Naive thymus-derived CD4-positive, alpha-beta T cell (primary cell): ENCODE results near the gene STIM1. TPM values are rescaled to one million over a fixed set of nuclear protein-coding genes. Genes with fewer than 3 reads are reported as not detected.

Source experiments
- ATAC-seq: fragments of 150-1000 bp; cut with Tn5 transposase; 2 replicates; pipeline ENCODE4 v1.10.0; 2021; ENCODE audit warnings: mild to moderate bottlenecking, moderate library complexity
- CTCF ChIA-PET: fragments of 350-600 bp; sonication (Branson Sonifier 250); formaldehyde crosslinking; loops from one replicate; lab custom pipeline; 2021; ENCODE audit warnings: antibody characterized with exemption; lab: Charles Lee
- POLR2A ChIA-PET: fragments of 350-600 bp; sonication (Branson Sonifier 250); formaldehyde crosslinking; loops from one replicate; lab custom pipeline; 2021; ENCODE audit warnings: antibody characterized with exemption, inconsistent platforms; lab: Charles Lee
- DNase-seq, 9 donors: peaks; one replicate each; pipeline versions ENCODE4 v3.0.0 to v3.0.0-alpha.2; 2020 to 2022; ENCODE audit warnings: mixed read lengths in 1 of 9
- H3K27ac ChIP-seq: one replicate; pipeline ENCODE4 v1.7.0; 2013; ENCODE audit warnings: mild to moderate bottlenecking, low read depth, low read length, moderate library complexity
- H3K27me3 ChIP-seq, 2 donors: one replicate each; pipeline ENCODE4 v1.7.0; 2013; ENCODE audit warnings: low read length in 2 of 2, mild to moderate bottlenecking in 2 of 2, moderate library complexity in 2 of 2; ENCODE audit not compliant: control insufficient read depth in 2 of 2, insufficient read depth in 2 of 2
- H3K36me3 ChIP-seq, 3 experiments: 1 replicate in 2 of 3; 2 replicates in 1 of 3; pipeline ENCODE4 v1.7.0; 2013; ENCODE audit warnings: low read length in 3 of 3, mild to moderate bottlenecking in 3 of 3, moderate library complexity in 1 of 3; ENCODE audit not compliant: insufficient read depth in 3 of 3, control insufficient read depth in 2 of 3
- H3K4me1 ChIP-seq, 2 donors: one replicate each; pipeline ENCODE4 v1.7.0; 2013; ENCODE audit warnings: low read length in 2 of 2, mild to moderate bottlenecking in 2 of 2, moderate library complexity in 1 of 2; ENCODE audit not compliant: control insufficient read depth in 2 of 2, insufficient read depth in 2 of 2
- H3K4me3 ChIP-seq: 2 replicates; pipeline ENCODE4 v1.7.0; 2013; ENCODE audit warnings: mild to moderate bottlenecking, low read length
- H3K9me3 ChIP-seq, 3 experiments: 1 replicate in 2 of 3; 2 replicates in 1 of 3; pipeline ENCODE4 v1.7.0; 2013; ENCODE audit warnings: low read length in 3 of 3; ENCODE audit not compliant: control insufficient read depth in 2 of 3
- H3K27ac Mint-ChIP-seq, 9 donors: one replicate each; pipeline ENCODE4 v1.8.0; 2020 to 2022; ENCODE audit warnings: mixed read lengths in 9 of 9, mild to moderate bottlenecking in 8 of 9, moderate library complexity in 5 of 9, inconsistent platforms in 2 of 9
- H3K27me3 Mint-ChIP-seq, 5 donors: one replicate each; pipeline ENCODE4 v1.8.0; 2021 to 2022; ENCODE audit warnings: mixed read lengths in 5 of 5, mild to moderate bottlenecking in 1 of 5
- H3K36me3 Mint-ChIP-seq, 5 donors: one replicate each; pipeline ENCODE4 v1.8.0; 2020 to 2022; ENCODE audit warnings: mixed read lengths in 5 of 5, mild to moderate bottlenecking in 3 of 5, inconsistent platforms in 1 of 5
- H3K4me1 Mint-ChIP-seq, 7 donors: one replicate each; pipeline ENCODE4 v1.8.0; 2020 to 2022; ENCODE audit warnings: mixed read lengths in 7 of 7, mild to moderate bottlenecking in 3 of 7, inconsistent platforms in 1 of 7
- H3K4me3 Mint-ChIP-seq, 10 donors: one replicate each; pipeline ENCODE4 v1.8.0; 2020 to 2022; ENCODE audit warnings: mild to moderate bottlenecking in 10 of 10, mixed read lengths in 10 of 10, moderate library complexity in 6 of 10, inconsistent platforms in 2 of 10
- H3K9me3 Mint-ChIP-seq, 11 donors: one replicate each; pipeline ENCODE4 v1.8.0; 2020 to 2022; ENCODE audit warnings: mixed read lengths in 11 of 11, mild to moderate bottlenecking in 4 of 11, inconsistent platforms in 1 of 11, moderate library complexity in 1 of 11
- intact Hi-C, 2 donors: fragments of 100-400 bp; cut with micrococcal nuclease; formaldehyde crosslinking; loops; one replicate each; pipeline ENCODE4 v1.15.1; 2023
- polyA plus RNA-seq, 2 donors: library from polyadenylated mRNA; unstranded; fragments of 300-500 nt; fragmentation: Illumina TruSeq; gene quantifications; one replicate each; pipeline ENCODE4 v1.2.3, GENCODE V29; 2021
- total RNA-seq, 6 experiments: library from RNA in 5 of 6; stranded (reverse) in 5 of 6; gene quantifications; 1 replicate in 5 of 6; 2 replicates in 1 of 6; pipeline ENCODE4 v1.2.3 and lab custom pipeline; 2021 to 2026

Gene STIM1
- total and polyA plus RNA-seq, 7 experiments from 2014 or later, result 38.4 to 117 (median 99.0) TPM

GRCh38 chr11:3926458-3927095 lies 71.1 kb downstream of the STIM1 start:
- POLR2A ChIA-PET, result interaction anchor here (1.0 to 2.9 kb wide), 9 partner anchors 9 to 146 kb away, joined by 3 to 14 read pairs (median 5); partner anchors contain the start of gene STIM1
- Histone ChIP-seq H3K9me3 (no peaks in the 10 kb centered on the region), H3K4me3 (no peak overlapping the region), H3K4me1 (peaks cover 4 to 6% of the 10 kb centered on the region in 2 donors), H3K27me3 (no peaks in the 10 kb centered on the region), H3K27ac (no peak overlapping the region), H3K36me3 (peaks cover 0 to 5% (median 0%) of the 10 kb centered on the region in 3 experiments)
- DNase-seq (no peak), ATAC-seq (no peak)
- no peak overlapping the region for H3K4me3 Mint-ChIP-seq
- CTCF ChIA-PET, result interaction anchor here (0.8 to 2.2 kb wide), 11 partner anchors 14 to 146 kb away, joined by 3 to 15 read pairs (median 4); partner anchors contain the start of gene STIM1
- H3K27ac Mint-ChIP-seq, result peak overlapping the region in 8 of 9 donors; percentile 10 to 88 (median 57)
- peaks cover 0 to 2% (median 0%) of the 10 kb centered on the region in 11 donors for H3K9me3 Mint-ChIP-seq
- H3K4me1 Mint-ChIP-seq, result peaks cover 20 to 61% (median 56%) of the 10 kb centered on the region in 7 donors
- peaks cover 0 to 21% (median 15%) of the 10 kb centered on the region in 5 donors for H3K36me3 Mint-ChIP-seq
- H3K27me3 Mint-ChIP-seq, result no peaks in the 10 kb centered on the region
- intact Hi-C loops, result loop anchor here in 1 of 2 donors (1.0 kb wide), 3 partner anchors 16 to 146 kb away; no protein-coding TSS in a partner anchor

GRCh38 chr11:3927129-3927796 lies 71.8 kb downstream of the STIM1 start:
- Histone ChIP-seq H3K9me3 (no peaks in the 10 kb centered on the region), H3K27ac (no peak overlapping the region), H3K4me3 (no peak overlapping the region), H3K4me1 (peaks cover 0 to 4% of the 10 kb centered on the region in 2 donors), H3K27me3 (no peaks in the 10 kb centered on the region), H3K36me3 (peaks cover 0 to 5% (median 0%) of the 10 kb centered on the region in 3 experiments)
- Mint-ChIP-seq H3K27me3 (no peaks in the 10 kb centered on the region), H3K36me3 (peaks cover 0 to 19% (median 12%) of the 10 kb centered on the region in 5 donors), H3K9me3 (peaks cover 0 to 2% (median 0%) of the 10 kb centered on the region in 11 donors), H3K4me3 (no peak overlapping the region), H3K27ac (peak overlapping the region in 7 of 9 donors; percentile 10 to 86 (median 52)), H3K4me1 (peaks cover 23 to 61% (median 58%) of the 10 kb centered on the region in 7 donors)
- intact Hi-C loops, result loop anchor here in 1 of 2 donors (1.0 kb wide), 3 partner anchors 15 to 145 kb away; no protein-coding TSS in a partner anchor
- POLR2A ChIA-PET, result interaction anchor here (1.1 to 2.9 kb wide), 6 partner anchors 10 to 146 kb away, joined by 4 to 14 read pairs (median 6); no protein-coding TSS in a partner anchor
- CTCF ChIA-PET, result interaction anchor here (0.8 to 2.2 kb wide), 8 partner anchors 13 to 145 kb away, joined by 3 to 15 read pairs (median 5); no protein-coding TSS in a partner anchor
- ATAC-seq (no peak), DNase-seq (no peak)

GRCh38 chr11:3929232-3929631 lies 73.8 kb downstream of the STIM1 start:
- H3K9me3 Mint-ChIP-seq, result peaks cover 0 to 2% (median 0%) of the 10 kb centered on the region in 11 donors
- no peaks in the 10 kb centered on the region for H3K27me3 ChIP-seq
- no peak for ATAC-seq
- H3K27me3 Mint-ChIP-seq, result no peaks in the 10 kb centered on the region
- no peak for DNase-seq
- H3K36me3 ChIP-seq, result peaks cover 0 to 5% (median 0%) of the 10 kb centered on the region in 3 experiments
- peak overlapping the region in 6 of 9 donors; percentile 3 to 64 (median 10) for H3K27ac Mint-ChIP-seq
- POLR2A ChIA-PET, result no interaction called here
- CTCF ChIA-PET, result interaction anchor here (0.9 to 1.7 kb wide), 3 partner anchors 9 to 75 kb away, joined by 3 to 7 read pairs (median 5); partner anchors contain the start of gene STIM1
- H3K4me3 ChIP-seq, result no peak overlapping the region
- intact Hi-C loops, result no loop called here
- H3K36me3 Mint-ChIP-seq, result peaks cover 0 to 18% (median 5%) of the 10 kb centered on the region in 5 donors
- H3K4me1 Mint-ChIP-seq, result peaks cover 29 to 74% (median 64%) of the 10 kb centered on the region in 7 donors
- H3K9me3 ChIP-seq, result no peaks in the 10 kb centered on the region
- H3K4me3 Mint-ChIP-seq, result no peak overlapping the region
- peaks cover 3 to 10% of the 10 kb centered on the region in 2 donors for H3K4me1 ChIP-seq
- no peak overlapping the region for H3K27ac ChIP-seq

GRCh38 chr11:3929649-3930048 lies 74.2 kb downstream of the STIM1 start:
- H3K27ac ChIP-seq, result no peak overlapping the region

GRCh38 chr11:3932698-3933097 lies 77.2 kb downstream of the STIM1 start:
- Histone ChIP-seq H3K9me3 (no peaks in the 10 kb centered on the region), H3K4me3 (no peak overlapping the region), H3K36me3 (peaks cover 0 to 5% (median 0%) of the 10 kb centered on the region in 3 experiments), H3K4me1 (peaks cover 3 to 24% of the 10 kb centered on the region in 2 donors), H3K27me3 (no peaks in the 10 kb centered on the region), H3K27ac (no peak overlapping the region)
- Mint-ChIP-seq H3K27ac (peak overlapping the region in 7 of 9 donors; percentile 58 to 91 (median 80)), H3K4me3 (no peak overlapping the region), H3K27me3 (no peaks in the 10 kb centered on the region), H3K36me3 (peaks cover 3 to 20% (median 17%) of the 10 kb centered on the region in 5 donors), H3K9me3 (peaks cover 0 to 2% (median 0%) of the 10 kb centered on the region in 11 donors), H3K4me1 (peaks cover 50 to 86% (median 84%) of the 10 kb centered on the region in 7 donors)
- ChIA-PET CTCF (interaction anchor here (0.9 to 1.5 kb wide), 2 partner anchors 10 to 140 kb away, joined by 3 to 6 read pairs; no protein-coding TSS in a partner anchor), POLR2A (interaction anchor here (0.6 to 1.4 kb wide), 2 partner anchors 10 to 149 kb away, joined by 5 to 6 read pairs; no protein-coding TSS in a partner anchor)
- intact Hi-C loops, result no loop called here
- DNase-seq (no peak), ATAC-seq (no peak)

More at GRCh38 chr11:3929649-3930048, 74.2 kb downstream of the STIM1 start:
- no peaks in the 10 kb centered on the region for H3K9me3 ChIP-seq
- no peak overlapping the region for H3K4me3 Mint-ChIP-seq
- no peak for DNase-seq
- CTCF ChIA-PET, result interaction anchor here (0.7 to 1.7 kb wide), 7 partner anchors 9 to 143 kb away, joined by 3 to 7 read pairs (median 4); partner anchors contain the start of gene STIM1
- ATAC-seq, result no peak
- no peaks in the 10 kb centered on the region for H3K27me3 Mint-ChIP-seq
- POLR2A ChIA-PET, result interaction anchor here (1.1 to 1.8 kb wide), 2 partner anchors 10 to 75 kb away, joined by 3 to 7 read pairs; no protein-coding TSS in a partner anchor
- peaks cover 3 to 12% of the 10 kb centered on the region in 2 donors for H3K4me1 ChIP-seq
- H3K36me3 Mint-ChIP-seq, result peaks cover 0 to 18% (median 5%) of the 10 kb centered on the region in 5 donors
- no peak overlapping the region for H3K4me3 ChIP-seq
- H3K9me3 Mint-ChIP-seq, result peaks cover 0 to 2% (median 0%) of the 10 kb centered on the region in 11 donors
- peaks cover 0 to 5% (median 0%) of the 10 kb centered on the region in 3 experiments for H3K36me3 ChIP-seq
- H3K27me3 ChIP-seq, result no peaks in the 10 kb centered on the region
- peaks cover 33 to 78% (median 68%) of the 10 kb centered on the region in 7 donors for H3K4me1 Mint-ChIP-seq
- intact Hi-C loops, result no loop called here
- peak overlapping the region in 5 of 9 donors; percentile 3 to 64 (median 8) for H3K27ac Mint-ChIP-seq
